Measurements from ENCODE around the gene PEX14.

PEX14 gene

DNA sequence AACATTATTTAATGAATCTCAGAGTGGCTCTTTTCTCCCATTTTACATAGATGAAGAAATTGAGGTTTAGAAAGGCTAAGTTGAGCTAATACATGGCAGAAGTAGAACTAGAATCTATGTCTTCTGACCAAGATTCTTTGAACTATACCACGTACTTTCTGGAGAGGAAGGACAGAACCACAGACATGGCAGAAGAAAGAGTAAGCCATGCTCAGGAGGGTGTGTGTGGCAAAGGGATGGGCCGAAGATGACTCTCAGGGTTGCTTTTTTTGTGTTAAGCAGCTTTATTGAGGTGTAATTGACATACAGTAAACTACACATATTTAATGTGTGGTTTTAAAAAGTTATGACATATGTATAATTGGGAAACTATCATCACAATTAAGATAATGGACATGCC lies 69.5 kb downstream of the PEX14 start:
- DNase-seq (ENCODE audit: low spot score), result no peak

- DNase-seq (ENCODE audit: low spot score), result no peak
Observed at GRCh38 chr1:10546896-10547295, 72.1 kb downstream of the PEX14 start.

- DNase-seq (ENCODE audit: low spot score), result no peak
Observed at GRCh38 chr1:10549904-10550664, 75.3 kb downstream of the PEX14 start.

GRCh38 chr1:10553118-10553517 lies 78.4 kb downstream of the PEX14 start:
- DNase-seq (ENCODE audit: low spot score), result no peak

GRCh38 chr1:10555635-10556429 lies 81.1 kb downstream of the PEX14 start:
- no peak for DNase-seq (ENCODE audit: low spot score)

- no peak for DNase-seq (ENCODE audit: low spot score)
Observed at GRCh38 chr1:10556430-10557005, 81.8 kb downstream of the PEX14 start.

DNA sequence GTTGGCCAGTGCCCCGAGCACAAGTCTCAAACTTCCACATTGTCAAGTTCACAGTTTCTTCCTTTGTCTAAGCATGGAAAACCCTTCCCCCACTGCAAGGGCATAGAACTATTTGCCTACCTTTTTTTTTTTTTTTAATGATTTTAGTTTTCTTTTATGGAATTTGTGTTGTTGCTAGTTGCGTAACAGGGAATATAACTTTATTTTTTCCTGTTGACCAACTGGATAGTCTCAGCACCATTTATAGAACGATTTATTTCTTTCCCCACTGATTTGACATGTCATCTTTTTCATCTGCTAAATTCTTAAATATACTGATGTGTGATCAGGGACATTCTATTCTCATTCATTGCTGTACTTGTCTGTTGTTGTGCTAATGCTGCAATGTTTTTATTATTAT lies 83.0 kb downstream of the PEX14 start:
- DNase-seq (ENCODE audit: low spot score), result no peak

- no peak for DNase-seq (ENCODE audit: low spot score)
Observed at GRCh38 chr1:10559386-10559785, 84.6 kb downstream of the PEX14 start.

GRCh38 chr1:10561497-10561896 lies 86.7 kb downstream of the PEX14 start:
- no peak for DNase-seq (ENCODE audit: low spot score)

DNA sequence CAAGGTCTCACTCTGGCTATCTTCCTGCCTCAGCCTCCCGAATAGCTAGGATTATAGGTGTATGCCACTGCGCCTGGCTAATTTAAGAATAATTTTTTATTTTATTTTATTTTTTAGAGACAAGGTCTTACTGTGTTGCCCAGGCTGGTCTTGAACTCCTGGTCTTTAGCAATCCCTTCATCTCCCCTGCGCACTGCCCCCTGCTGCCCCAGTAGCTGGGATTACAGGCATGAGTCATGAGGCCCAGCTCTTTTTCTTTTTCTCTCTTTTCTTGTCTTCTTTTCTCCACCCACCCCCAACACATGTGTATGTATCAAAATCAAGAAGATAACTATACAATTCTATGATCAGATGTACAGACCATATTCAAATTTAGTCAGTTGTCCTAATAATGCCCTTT lies 87.2 kb downstream of the PEX14 start:
- DNase-seq (ENCODE audit: low spot score), result no peak

DNA sequence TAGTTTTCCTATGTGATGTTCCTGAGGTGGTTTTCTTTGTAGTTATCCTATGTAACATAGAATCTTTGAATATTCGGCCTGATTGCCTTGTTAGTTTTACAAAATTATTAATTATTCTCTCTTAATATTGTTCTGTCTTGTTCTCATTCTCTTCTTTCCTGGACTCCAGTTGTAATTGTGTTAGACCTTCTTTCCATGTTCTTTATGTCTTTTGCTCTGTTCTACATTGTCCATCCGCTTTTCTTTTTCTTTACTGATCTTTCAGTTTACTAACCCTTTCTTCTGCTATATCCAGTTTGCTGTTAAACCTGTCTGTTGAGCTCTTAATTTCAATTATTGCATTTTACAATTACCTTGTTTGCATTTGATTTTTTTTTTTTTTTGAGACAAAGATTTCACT lies 89.3 kb downstream of the PEX14 start:
- DNase-seq (ENCODE audit: low spot score), result no peak

- DNase-seq (ENCODE audit: low spot score), result no peak
Observed at GRCh38 chr1:10569531-10569930, 94.8 kb downstream of the PEX14 start.

DNA sequence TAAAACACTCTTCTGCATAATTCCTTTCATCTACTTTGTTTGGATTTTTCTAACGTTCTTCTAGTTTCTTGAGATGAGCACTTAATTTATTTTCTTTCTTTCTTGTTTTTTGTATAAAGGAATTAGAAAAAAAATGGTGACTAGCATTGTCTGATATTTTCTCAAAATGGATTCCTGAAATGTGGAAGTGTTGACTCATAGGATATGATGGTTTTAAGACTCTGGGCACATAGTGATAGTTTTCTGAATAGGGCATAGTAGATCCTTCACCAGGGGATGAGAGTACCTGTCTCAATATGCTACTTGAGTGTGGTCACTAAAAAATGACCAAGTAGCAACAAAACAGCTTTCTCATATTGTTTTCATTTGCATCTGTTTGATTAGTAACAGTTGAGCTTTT lies 100.9 kb downstream of the PEX14 start:
- DNase-seq (ENCODE audit: low spot score), result no peak

DNA sequence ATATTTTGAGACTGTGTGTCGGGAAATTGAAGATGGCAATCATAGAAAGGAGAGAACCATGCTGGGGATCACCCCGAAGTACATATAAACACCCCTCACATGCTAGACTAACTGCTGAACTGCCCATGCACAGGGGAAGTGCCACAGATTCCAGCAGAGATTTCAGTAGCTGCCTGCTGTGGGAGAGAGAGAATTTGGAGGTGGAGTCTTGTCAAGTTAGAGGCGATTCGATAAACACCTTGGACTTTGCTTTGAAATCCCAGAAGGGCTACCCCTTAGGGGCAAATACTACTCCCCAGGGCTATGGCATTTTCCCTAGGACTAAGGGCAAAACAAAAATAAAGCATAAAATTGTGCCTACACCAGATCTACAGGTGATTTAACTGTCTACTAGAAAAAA lies 103.3 kb downstream of the PEX14 start:
- DNase-seq (ENCODE audit: low spot score), result no peak

DNA sequence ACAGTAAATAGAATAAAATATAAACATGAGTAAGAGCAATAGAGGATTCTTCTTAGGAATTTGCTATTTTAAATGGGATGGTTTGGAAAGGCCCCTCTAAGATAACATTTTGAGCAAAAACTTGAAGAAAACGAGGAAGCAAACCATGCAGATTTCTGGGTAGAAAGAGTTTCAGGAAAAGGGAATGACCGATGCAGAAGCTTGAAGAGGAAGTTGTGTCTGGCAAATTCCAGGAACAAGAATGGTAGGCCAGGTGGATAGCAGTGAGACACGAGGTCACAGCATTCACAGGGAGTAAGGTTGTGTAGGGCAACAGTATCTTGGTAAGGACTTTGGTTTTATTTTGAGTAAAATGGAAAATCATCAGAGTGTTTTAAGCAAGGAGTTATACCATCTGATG lies 108.9 kb downstream of the PEX14 start:
- no peak for DNase-seq (ENCODE audit: low spot score)

DNA sequence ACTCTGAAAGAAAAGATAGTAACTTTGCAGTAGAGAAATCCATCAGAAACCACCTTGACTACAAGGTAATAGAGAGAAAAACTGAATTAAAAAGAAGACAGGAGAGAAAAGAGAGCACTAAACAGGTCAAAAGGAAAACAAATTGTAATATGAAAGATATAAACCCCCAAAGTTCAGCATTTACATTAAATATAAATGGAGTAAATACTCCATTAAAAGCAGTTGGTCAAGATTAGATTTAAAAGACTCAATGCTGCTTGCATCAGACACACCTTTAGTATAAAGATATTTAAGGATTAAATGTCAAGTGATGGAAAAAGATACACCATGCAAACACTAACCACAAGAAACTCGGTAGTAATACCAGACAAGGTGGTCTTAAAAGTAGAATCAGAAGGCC lies 110.5 kb downstream of the PEX14 start:
- DNase-seq (ENCODE audit: low spot score), result no peak

DNA sequence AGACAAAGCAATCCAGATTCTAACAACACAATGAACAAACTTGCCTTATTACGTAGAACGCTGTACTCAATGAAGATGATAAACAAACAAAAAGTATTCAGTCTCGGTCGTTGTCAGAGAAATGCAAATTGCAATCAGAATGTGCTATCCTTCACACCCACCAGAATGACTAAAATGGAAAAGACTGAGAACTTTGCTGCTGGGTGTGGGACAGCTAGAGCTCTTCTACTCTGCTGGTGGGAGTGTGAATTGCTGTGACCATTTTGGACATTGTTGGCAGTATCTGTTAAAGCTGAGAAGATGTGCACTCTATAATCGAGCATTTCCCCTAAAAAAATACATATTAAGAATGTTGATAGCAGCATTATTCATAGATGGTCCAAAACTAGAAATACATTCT lies 111.4 kb downstream of the PEX14 start:
- no peak for DNase-seq (ENCODE audit: low spot score)

GRCh38 chr1:10588640-10589039 lies 113.9 kb downstream of the PEX14 start:
- no peak for DNase-seq (ENCODE audit: low spot score)

- DNase-seq (ENCODE audit: low spot score), result no peak
Observed at GRCh38 chr1:10589074-10589473, 114.3 kb downstream of the PEX14 start.

DNA sequence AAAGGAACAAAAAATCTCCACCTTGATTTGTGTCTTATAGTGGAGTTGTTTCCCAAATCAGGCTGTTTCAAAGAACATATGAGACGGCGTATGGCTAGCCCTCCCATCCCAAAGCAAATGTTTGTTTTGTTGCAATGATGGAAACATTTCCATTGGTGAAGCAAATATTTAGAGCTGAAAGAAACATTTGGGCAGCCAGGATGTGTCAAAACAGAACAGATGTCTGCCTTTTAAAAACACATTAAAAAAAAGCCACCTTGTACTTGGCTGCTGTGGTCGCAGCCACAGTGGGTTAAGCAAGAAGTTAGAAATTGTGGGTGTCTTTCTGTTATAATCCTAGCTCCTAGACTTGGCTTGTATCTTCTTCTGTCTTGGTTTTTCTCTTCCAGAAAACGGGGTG lies 116.3 kb downstream of the PEX14 start:
- DNase-seq (ENCODE audit: low spot score), result no peak

DNA sequence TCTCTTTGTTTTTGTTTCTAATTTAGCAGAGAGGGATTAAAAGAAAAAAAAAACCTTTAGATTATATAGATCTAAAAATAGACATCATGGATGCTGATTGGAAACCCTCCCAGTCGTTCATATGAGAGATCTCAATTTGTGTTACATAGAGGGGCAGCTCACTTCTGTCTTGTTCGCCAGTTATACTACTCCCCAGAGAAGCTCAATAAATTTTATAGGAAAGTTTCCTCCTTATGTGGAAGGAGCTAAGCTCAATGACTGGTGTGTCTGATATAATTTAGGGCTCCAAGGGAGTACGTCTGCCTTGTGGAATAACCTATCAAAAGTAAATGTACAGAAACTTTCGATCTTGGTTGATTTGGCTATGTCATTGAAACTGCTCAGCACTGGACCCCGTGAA lies 117.6 kb downstream of the PEX14 start:
- DNase-seq (ENCODE audit: low spot score), result no peak

- DNase-seq (ENCODE audit: low spot score), result no peak
Observed at GRCh38 chr1:10593750-10594149, 119.0 kb downstream of the PEX14 start.

DNA sequence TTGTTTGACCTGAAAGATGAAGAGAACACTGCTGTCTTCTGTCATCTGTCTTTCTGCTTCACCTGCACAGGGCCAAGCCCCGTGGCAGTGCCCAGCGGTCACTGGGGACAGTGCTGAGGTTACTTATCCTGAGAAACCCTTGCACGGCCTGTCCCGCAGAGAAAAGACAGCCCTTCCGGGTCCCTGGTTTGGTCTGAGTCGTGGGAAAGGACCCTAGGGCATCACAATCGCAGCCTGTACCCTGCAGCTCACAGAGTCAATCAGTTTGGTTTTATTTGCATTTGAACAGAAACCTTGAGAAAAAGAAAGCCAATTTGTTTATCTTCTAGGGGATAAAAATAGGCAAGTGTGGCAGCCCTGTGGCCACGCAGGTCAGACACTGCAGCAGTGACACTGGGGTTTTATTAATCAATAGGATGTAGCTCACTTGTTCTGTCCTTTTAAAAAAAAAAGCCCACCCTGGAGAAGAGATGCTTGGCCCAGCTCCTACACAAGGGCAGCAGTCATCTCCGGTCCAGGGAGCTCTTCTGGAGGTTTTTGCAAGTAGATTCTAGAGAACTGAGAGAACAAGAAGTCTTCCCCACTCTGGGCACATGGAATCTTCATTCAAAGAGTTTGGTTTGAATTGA lies 120.0 kb downstream of the PEX14 start:
- DNase-seq (ENCODE audit: low spot score), result no peak
